ENCODE data around the gene CSF2RB.

- TF ChIP-seq CTCF (IDR thresholded peaks at IDR 0.05; ENCODE audit: low read depth, low read length) (no peak), MAX (IDR thresholded peaks at IDR 0.05; ENCODE audit: low read depth, low read length) (no peak), POLR2A (IDR thresholded peaks at IDR 0.05; ENCODE audit: extremely low read depth, insufficient read length) (no peak)
These were observed 43.2 kb upstream of the CSF2RB start for GRCh38 chr22:36870250-36870649.
